GM19025 (cell line): ENCODE data around the gene PHEX.

ENCODE experiments used
- ATAC-seq: cut with Tn5 transposase; IDR thresholded peaks from one replicate; pipeline ENCODE4 v1.9.1; 2021; ENCODE audit warnings: mild to moderate bottlenecking, low read depth, moderate library complexity; ENCODE audit not compliant: unreplicated experiment

PHEX gene

GRCh38 chrX:22039541-22039940 lies 7.4 kb downstream of the PHEX start:
- ATAC-seq, result no peak

GRCh38 chrX:22040184-22040583 lies 8.1 kb downstream of the PHEX start:
- no peak for ATAC-seq

DNA sequence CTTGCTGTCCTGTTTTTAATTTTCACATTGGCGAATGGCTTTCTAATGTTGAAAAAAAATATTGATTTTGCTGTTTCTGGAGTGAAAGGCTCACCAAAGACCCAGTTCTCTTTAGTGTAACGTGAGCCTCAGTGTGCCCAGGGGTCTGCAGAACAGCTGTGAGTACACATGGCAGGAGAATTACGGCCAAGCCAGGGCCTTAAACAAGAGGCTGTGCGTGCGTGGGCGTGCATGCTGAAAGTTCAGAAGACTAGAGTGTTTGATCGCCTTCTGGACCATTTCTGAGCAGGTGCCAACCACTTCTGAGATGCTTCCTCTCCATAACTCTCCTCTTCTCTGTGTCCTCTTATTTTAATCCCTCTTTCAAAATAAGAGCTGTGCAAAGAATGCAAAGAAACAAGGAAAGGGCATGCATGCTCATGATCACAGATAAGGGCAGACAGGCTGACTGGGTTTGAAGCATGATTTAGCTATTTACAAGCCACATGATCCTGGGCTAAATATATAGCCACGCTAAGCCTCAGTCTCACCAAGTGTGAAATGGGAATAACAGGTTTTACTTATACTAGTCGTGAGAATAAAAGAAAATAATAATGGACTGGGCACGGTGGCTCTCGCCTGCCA lies 9.9 kb downstream of the PHEX start:
- ATAC-seq, result no peak

DNA sequence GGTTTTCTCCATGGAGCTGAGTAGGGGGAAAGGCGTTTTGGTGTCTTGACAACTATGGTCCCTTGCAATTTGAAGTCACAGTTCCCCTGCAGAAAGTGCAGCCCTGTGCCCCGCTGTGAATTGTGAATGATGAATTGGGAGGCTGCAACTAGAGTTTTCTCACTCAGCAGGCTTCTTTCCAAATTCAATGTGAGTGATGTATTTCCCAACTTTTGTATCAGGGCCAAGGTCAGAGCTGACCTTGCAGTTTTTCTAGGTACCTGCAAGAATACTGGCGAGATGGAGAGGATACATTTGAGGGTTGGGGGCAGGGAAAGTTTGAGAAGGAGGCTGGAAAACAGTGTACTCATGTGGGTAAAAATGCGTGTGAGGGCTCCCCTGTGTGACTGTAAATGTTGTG lies 11.7 kb downstream of the PHEX start:
- no peak for ATAC-seq

- no peak for ATAC-seq
Measured at GRCh38 chrX:22047468-22047867, 15.3 kb downstream of the PHEX start.

DNA sequence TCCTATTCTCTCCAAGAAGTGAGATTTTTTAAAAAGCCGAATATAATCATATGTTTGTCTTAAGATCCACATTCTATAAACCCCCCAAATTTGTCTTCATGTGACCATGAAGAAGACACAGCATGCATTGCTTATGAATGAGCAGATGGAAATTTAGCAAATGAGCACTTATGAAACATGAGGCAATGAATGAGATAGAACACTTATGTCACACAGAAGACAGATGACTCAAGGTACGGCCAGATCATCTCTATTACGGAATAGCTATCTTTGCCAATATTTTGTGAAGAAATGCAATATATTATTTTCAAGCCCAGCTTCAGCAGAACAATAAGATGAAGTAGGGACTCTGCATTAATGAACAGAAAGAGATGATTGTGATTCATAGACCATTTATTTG lies 21.4 kb downstream of the PHEX start:
- ATAC-seq, result no peak

GRCh38 chrX:22056235-22056634 lies 24.1 kb downstream of the PHEX start:
- no peak for ATAC-seq

- no peak for ATAC-seq
Measured at GRCh38 chrX:22057667-22058066, 25.5 kb downstream of the PHEX start.

DNA sequence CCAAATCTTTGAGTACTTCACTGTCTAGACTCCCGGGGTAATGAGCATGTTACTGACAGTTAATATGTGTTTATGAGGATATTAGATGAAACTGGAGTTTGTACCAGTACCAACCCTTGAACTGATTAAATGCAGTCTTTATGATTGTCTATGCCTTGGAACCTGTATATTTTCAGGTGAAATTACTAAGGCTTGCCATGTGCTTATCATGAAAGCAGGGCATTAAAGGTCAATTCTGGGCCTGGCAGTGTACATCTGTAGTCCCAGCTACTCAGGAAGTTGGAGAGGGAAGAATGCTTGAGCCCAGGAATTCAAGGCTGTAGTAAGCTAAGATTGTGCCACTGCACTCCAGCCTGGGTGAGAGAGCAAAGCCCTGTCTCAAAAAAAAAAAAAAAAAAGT lies 27.6 kb downstream of the PHEX start:
- no peak for ATAC-seq

DNA sequence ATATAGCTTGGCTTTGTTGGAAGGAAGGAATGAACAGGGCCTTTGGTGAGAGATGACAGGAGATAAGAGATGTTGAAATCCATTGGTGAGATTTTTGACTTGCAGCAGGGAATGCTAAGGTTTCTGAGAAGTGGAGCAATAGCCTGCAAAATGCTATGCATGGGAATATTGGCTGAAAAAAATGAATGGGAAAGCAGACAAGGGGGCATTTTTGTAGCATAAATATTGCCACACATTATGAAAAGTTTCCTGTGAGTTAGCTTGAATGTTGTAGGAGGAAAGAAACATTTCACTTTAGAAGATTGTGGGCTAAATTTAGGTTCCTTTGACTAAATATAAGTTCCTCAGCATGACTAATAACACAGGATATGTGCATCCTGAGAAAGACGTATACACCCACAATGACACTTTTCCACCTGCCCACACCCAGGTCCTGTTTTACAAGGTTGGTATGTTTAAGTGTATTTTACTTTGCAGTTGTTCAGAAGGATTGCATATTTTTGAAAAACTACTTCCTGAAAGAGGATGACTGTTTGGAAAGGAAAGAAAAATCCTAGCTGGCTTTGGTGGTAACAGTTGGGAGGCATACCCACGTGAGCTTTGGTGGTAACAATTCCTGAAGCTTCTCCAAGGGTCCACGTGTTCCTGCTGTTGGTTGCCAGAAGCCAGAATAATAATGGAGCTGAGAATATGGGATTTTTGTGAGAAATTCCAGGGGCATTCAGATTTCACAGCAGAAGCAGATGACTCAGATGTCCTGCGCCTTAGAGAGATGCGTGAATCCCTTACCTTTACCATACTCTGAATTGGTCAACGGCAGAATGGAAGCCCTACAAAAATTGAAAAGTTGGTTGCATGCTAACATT lies 28.5 kb downstream of the PHEX start:
- ATAC-seq, result peak; percentile 31

- ATAC-seq, result peak; percentile 80
Measured at GRCh38 chrX:22063284-22063683, 31.2 kb downstream of the PHEX start.

- no peak for ATAC-seq
Measured at GRCh38 chrX:22069586-22069985, 37.5 kb downstream of the PHEX start.

GRCh38 chrX:22073928-22074327 lies 41.8 kb downstream of the PHEX start:
- no peak for ATAC-seq

- no peak for ATAC-seq
Measured at GRCh38 chrX:22078117-22078516, 46.0 kb downstream of the PHEX start.

DNA sequence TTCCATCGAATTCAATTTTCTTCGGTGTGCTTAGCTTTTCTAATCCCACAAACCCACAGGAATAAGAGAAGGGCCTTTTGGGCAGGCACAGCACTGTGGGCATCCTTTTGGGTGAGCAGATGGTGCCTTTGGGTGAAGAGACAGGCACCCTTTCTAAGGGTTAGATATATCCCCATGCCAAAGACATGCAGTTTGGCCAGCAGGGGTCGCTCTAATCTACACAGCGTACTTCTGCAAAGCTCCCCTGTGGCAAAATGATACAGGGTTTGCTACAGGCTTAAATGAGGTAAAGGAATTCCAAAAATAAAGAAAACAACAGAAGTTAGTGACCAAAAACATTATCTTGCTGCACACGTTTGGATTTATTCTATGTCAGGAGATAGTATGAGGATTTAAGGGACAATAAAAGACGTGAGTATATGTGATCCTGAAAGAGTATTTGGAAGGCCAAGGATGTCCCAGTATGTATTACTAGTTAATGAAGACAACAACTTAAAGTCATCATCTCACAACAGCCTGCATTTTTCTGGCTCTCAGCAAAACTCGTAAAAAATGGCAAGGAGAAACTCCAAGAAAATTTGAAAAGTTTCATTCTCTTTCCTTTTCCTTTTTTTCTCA lies 49.5 kb downstream of the PHEX start:
- no peak for ATAC-seq

DNA sequence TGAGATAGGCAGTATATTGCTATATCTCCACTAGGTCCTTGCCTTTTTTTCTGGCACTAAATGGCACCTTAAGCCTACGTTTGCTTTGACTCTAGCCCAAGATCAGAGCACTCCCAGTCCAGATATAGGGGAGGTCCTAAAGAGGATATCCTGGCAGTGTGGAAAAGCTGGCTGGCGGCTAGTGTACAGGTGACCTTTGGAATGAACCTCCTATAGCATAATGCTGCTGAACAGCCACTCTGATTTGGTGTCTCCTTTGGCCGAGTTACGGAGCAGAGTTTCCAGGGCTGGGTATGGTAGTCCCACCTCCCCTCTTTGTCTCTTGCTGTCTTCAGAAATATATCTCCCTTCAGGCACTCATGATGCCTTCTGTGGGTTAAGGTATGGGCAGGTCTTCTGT lies 53.9 kb downstream of the PHEX start:
- ATAC-seq, result no peak

DNA sequence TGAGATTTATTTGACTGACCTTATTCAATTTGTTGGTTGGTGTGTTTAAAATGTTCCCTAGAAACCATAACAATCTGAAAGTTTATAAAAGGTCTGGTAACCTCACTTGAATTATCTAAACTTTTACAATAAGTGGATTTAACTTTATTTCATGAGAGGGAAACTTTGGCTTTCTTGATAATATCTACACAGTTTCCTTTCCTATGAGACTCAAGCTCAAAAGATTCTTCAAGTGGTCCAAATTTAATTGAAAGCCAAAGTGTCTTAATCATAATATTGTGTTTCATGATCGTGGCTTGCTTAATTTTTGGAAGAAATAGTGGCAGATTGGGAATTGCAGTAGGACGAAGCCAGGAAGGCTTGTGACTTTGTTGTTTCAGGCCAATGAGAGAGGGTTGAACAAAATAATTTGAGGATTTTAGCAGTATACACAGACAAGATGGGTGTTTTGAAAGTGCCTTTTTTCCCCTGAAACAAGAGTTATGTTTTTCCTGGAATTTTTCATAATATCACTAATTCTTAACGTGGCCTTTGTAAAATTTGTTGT lies 55.0 kb downstream of the PHEX start:
- ATAC-seq, result no peak

GRCh38 chrX:22088326-22088725 lies 56.2 kb downstream of the PHEX start:
- no peak for ATAC-seq

- no peak for ATAC-seq
Measured at GRCh38 chrX:22090181-22090580, 58.1 kb downstream of the PHEX start.

DNA sequence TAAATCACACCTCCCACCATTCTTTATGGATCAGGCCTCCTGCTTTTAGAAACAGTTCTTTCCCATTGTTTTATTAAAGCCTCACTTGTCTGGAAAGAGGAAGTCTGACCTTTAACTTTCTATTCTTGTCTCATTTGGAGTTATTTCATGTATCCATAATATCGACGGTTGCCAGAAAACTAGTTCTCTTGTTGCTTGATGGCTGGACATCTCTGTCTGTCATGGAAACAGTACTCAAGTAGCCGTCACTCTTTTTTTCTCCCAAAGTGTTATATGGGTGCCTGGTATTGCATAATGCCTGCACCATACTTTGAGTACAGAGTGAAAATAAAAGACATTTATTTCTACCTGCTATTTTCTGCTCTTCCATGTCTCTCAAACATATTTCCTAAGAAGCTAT lies 61.4 kb downstream of the PHEX start:
- ATAC-seq, result no peak

GRCh38 chrX:22095286-22095685 lies 63.2 kb downstream of the PHEX start:
- ATAC-seq, result no peak
